Measurements from ENCODE around the gene GSPT1.

Gene GSPT1

DNA sequence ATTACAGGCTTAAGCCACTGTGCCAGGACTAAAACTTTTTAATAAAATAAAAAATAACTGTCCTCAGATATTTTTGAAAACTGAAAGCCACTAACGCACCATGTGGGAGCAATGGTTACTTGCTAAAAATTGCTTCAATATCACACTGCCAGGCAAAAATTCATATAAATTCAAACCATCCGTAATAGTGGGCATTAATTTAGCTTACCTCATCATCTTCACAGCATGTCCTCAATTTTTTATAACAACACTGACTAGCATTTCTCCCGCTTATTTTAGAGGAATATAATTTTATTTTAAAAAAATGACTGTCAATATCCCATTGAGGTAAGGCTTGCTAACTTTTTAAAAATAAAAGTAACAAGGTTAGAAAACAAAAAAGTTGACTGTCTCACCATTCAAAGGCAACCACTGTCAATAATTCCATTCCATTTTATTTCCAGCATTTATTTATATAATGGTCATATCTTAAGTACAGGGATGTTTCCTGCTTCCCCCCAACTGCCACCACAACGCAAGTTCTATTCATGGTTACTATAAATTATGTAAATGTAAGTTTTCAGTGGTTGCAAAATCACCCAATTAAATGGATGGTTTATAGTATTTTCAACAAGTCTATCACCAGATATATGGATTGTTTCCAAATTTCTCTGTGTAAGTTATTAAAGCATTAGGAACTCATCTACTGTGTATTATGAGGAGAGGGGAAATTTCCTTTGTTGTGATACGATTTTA, 25.4 kb downstream of the GSPT1 start:
- FAIRE-seq (no peak), DNase-seq (ENCODE audit: insufficient read length, low spot score) (no peak)

DNA sequence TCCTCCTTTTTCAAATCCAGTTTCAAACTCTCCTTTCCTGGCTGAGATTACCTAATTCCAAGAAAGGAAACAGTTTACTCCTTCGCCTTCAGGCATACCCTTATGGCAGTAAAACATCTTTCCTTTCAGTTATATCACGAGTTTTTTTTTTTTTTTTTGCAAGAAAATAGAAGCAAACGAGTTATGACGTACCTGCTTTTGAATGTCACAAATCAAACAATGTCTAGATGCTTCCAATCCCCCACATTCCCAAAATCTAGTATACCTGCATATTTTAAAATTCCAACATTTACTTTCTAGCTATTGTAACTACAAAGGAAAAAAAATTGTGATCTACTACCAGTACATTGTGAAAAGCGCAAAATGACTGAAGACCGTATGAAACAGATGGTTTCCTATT, 28.9 kb downstream of the GSPT1 start:
- FAIRE-seq (no peak), DNase-seq (ENCODE audit: insufficient read length, low spot score) (no peak)
- no peak for TF ChIP-seq POLR2A (IDR thresholded peaks at IDR 0.05; ENCODE audit: low read depth, low read length)

More for the DNA sequence above, 25.4 kb downstream of the GSPT1 start:
- no peak for TF ChIP-seq POLR2A (IDR thresholded peaks at IDR 0.05; ENCODE audit: low read depth, low read length)

DNA sequence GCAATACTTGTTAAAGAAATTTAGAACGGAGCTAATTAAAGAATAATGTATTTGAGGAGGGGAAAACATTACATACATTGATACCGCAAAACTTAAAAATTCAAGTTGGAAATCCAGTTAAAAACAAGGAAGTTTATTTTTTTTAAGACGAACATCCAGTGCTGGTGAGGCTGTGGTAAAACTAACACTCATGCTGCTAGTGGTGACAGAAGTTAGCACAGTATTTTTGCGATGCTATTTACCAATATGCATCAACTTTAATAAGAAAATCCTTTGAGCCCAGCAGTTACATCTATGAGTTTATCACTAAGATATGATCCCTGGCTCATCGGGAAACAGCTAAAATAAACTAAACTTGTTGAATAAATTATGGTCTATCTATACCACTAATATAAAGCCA, 31.7 kb downstream of the GSPT1 start:
- FAIRE-seq (no peak), DNase-seq (ENCODE audit: insufficient read length, low spot score) (no peak)
- TF ChIP-seq POLR2A (IDR thresholded peaks at IDR 0.05; ENCODE audit: low read depth, low read length): no peak

DNA sequence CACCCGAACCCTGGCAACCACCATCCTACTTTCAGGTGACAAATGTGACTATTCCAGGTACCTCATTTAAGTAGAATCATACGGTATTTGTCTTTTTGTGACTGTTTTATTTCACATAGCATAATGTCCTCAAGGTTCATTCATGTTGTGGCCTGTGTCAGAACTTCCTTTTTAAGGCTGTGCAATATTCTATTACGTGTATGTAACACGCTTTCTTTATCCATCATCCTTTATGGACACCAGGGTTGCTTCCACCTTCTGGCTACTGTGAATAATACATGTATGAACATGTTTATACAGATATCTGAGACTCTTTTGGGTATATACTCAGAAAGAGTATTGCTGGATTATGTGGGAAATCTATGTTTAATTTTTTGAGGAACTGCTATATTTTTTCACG, 35.7 kb downstream of the GSPT1 start:
- FAIRE-seq (no peak), DNase-seq (ENCODE audit: insufficient read length, low spot score) (no peak)
- TF ChIP-seq POLR2A (IDR thresholded peaks at IDR 0.05; ENCODE audit: low read depth, low read length): no peak

GRCh38 chr16:11877374-11877773, 38.4 kb downstream of the GSPT1 start:
- no peak for TF ChIP-seq POLR2A (IDR thresholded peaks at IDR 0.05; ENCODE audit: low read depth, low read length)
- no peak for DNase-seq (ENCODE audit: insufficient read length, low spot score)
- FAIRE-seq: no peak

DNA sequence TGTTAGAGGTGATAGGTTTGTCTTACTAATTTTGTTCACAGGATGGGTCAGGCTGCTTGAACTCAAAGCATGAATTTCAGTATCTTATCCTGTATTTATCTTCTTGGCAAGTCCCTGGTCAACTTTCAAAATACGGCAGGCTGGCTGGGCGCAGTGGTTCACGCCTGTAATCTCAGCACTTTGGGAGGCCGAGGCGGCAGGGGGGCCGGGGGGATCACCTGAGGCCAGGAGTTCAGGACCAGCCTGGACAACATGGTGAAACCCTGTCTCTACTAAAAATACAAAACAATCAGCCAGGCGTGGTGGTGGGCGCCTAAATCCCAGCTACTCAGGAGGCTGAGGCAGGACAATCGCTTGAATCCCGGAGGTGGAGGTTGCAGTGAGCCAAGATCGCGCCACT, 39.5 kb downstream of the GSPT1 start:
- FAIRE-seq: no peak
- DNase-seq (ENCODE audit: insufficient read length, low spot score): no peak
- no peak for TF ChIP-seq POLR2A (IDR thresholded peaks at IDR 0.05; ENCODE audit: low read depth, low read length)

GRCh38 chr16:11875721-11876120, 40.0 kb downstream of the GSPT1 start:
- TF ChIP-seq POLR2A (IDR thresholded peaks at IDR 0.05; ENCODE audit: low read depth, low read length): no peak
- no peak for FAIRE-seq
- no peak for DNase-seq (ENCODE audit: insufficient read length, low spot score)

DNA sequence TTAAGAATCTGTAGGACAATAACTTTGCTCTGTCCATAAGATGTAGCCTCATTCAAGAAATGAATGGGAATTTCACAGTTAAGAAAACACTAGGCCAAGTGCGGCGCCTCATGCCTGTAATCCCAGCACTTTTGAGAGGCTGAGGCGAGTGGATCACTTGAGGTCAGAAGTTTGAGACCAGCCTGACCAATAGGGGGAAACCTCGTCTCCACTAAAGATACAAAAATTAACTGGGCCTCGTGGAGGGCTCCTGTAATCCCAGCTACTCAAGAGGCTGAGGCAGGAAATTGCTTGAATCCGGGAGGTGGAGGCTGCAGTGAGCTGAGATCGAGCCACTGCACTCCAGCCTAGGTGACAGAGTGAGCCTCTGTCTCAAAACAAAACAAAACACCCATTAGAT, 44.6 kb downstream of the GSPT1 start:
- no peak for FAIRE-seq
- no peak for TF ChIP-seq POLR2A (IDR thresholded peaks at IDR 0.05; ENCODE audit: low read depth, low read length)
- no peak for DNase-seq (ENCODE audit: insufficient read length, low spot score)

GRCh38 chr16:11870399-11870798, 45.4 kb downstream of the GSPT1 start:
- FAIRE-seq (no peak), DNase-seq (ENCODE audit: insufficient read length, low spot score) (no peak)
- TF ChIP-seq POLR2A (IDR thresholded peaks at IDR 0.05; ENCODE audit: low read depth, low read length): no peak

GRCh38 chr16:11869353-11870228, 46.2 kb downstream of the GSPT1 start:
- TF ChIP-seq POLR2A (IDR thresholded peaks at IDR 0.05; ENCODE audit: low read depth, low read length): no peak
- DNase-seq (ENCODE audit: insufficient read length, low spot score): no peak
- FAIRE-seq: peak; percentile 48

- no peak for TF ChIP-seq POLR2A (IDR thresholded peaks at IDR 0.05; ENCODE audit: low read depth, low read length)
- no peak for DNase-seq (ENCODE audit: insufficient read length, low spot score)
- FAIRE-seq: peak; percentile 11
Measured at GRCh38 chr16:11868412-11868980, 47.3 kb downstream of the GSPT1 start.

- no peak for TF ChIP-seq POLR2A (IDR thresholded peaks at IDR 0.05; ENCODE audit: low read depth, low read length)
- DNase-seq (ENCODE audit: insufficient read length, low spot score) (no peak), FAIRE-seq (no peak)
Measured at GRCh38 chr16:11862489-11862888, 53.3 kb downstream of the GSPT1 start.

GRCh38 chr16:11857161-11857560, 58.6 kb downstream of the GSPT1 start:
- FAIRE-seq (peak; percentile 82), DNase-seq (ENCODE audit: insufficient read length, low spot score) (no peak)
- no peak for TF ChIP-seq POLR2A (IDR thresholded peaks at IDR 0.05; ENCODE audit: low read depth, low read length)

- FAIRE-seq (no peak), DNase-seq (ENCODE audit: insufficient read length, low spot score) (no peak)
- TF ChIP-seq POLR2A (IDR thresholded peaks at IDR 0.05; ENCODE audit: low read depth, low read length): no peak
Measured at GRCh38 chr16:11852092-11852809, 63.5 kb downstream of the GSPT1 start.
